ENCODE results near the gene FCF1.

Gene FCF1

GRCh38 chr14:74784634-74785033 is 71.7 kb downstream of the FCF1 start:
- DNase-seq, result no peak

- no peak for DNase-seq
These were observed 72.2 kb downstream of the FCF1 start for GRCh38 chr14:74785056-74785613.

GRCh38 chr14:74786796-74787315 is 73.9 kb downstream of the FCF1 start:
- DNase-seq, result no peak

Measured in activated T-cell treated with anti-CD3 and anti-CD28 coated beads for 4 hours (primary cell).